ENCODE data around the gene SMIM15.

SMIM15 gene

DNA sequence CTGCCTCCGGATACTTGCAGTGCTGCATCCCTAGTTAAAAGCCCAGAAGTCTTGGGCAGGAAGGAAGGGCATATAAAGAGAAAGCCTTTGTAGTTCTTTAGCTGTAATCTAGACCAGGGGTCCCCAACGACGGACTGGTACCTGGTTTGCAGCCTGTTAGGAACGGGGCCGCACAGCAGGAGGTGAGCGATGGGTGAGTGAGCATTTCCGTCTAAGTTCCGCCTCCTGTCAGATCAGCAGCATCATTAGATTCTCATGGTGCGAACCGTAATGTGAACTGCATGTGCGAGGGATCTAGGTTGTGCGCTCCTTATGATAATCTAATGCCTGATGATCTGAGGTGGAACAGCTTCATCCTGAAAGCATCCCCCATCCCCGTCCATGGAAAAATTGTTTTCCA, 1.6 kb upstream of the SMIM15 start:
- DNase-seq (no peak), ATAC-seq (ENCODE audit: insufficient read depth, low read depth) (no peak)
- Histone ChIP-seq H3K27ac (ENCODE audit: low read length) (no peak overlapping the region), H3K4me1 (ENCODE audit: insufficient read depth, low read length) (peaks cover 20% of the 10 kb centered on the region), H3K79me2 (ENCODE audit: insufficient read depth, low read length) (peaks cover 20% of the 10 kb centered on the region), H3K9me3 (ENCODE audit: insufficient read depth, low read length, severe bottlenecking) (no peaks in the 10 kb centered on the region), H3K9ac (ENCODE audit: low read depth, low read length) (no peak overlapping the region), H3K27me3 (ENCODE audit: insufficient read depth, low read length, poor library complexity) (no peaks in the 10 kb centered on the region), H3K4me2 (ENCODE audit: insufficient read depth, low read length) (no peak overlapping the region), H3K4me3 (ENCODE audit: low read depth in 1 of 2, low read length in 2 of 2) (no peak overlapping the region), H2AFZ (ENCODE audit: low read depth, low read length) (no peak overlapping the region), H3K36me3 (ENCODE audit: insufficient read depth, low read length) (peaks cover 10% of the 10 kb centered on the region), H4K20me1 (ENCODE audit: insufficient read depth, low read length) (no peaks in the 10 kb centered on the region)
- TF ChIP-seq EZH2 (IDR thresholded peaks at IDR 0.05; ENCODE audit: borderline replicate concordance, low read depth, low read length, severe bottlenecking) = no peak
- TF ChIP-seq, protein P1, sequence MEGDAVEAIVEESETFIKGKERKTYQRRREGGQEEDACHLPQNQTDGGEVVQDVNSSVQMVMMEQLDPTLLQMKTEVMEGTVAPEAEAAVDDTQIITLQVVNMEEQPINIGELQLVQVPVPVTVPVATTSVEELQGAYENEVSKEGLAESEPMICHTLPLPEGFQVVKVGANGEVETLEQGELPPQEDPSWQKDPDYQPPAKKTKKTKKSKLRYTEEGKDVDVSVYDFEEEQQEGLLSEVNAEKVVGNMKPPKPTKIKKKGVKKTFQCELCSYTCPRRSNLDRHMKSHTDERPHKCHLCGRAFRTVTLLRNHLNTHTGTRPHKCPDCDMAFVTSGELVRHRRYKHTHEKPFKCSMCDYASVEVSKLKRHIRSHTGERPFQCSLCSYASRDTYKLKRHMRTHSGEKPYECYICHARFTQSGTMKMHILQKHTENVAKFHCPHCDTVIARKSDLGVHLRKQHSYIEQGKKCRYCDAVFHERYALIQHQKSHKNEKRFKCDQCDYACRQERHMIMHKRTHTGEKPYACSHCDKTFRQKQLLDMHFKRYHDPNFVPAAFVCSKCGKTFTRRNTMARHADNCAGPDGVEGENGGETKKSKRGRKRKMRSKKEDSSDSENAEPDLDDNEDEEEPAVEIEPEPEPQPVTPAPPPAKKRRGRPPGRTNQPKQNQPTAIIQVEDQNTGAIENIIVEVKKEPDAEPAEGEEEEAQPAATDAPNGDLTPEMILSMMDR (IDR thresholded peaks at IDR 0.05; ENCODE audit: borderline replicate concordance, extremely low read depth, low read length, poor library complexity, severe bottlenecking) = no peak

DNA sequence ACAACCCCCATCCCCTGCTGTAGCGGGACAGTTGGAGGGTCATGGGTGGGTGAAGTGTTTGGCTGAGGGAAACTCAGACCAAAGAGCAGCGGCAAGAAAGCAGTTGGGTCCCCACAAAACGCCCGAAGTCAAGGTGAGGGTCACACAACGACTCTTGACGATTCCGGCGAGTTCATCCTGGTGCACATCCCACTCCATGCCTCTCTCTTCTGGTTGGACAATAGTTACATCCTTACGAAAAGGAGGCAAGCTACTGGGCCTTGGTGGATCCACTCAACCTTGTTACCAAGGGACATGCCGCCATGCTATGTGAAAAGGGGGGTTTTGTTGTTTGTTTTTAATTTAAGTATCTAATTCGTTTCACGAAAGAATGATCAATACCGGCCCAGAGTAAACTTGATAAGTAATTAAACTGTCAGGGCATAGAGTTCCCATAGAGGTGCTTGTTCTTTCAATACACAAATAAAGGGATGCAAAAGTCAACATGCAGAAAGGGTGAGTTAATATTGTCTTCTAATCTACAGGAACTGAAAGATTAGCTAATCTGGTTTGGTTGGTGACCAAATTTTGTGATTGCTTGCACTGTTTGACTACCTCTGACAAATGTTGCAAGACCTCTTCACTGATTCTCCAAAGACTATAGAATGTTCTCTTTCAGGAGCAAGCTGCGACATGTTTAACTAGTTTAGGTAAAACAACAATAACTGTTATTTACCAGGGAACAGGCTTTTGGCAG, 732 bp upstream of the SMIM15 start:
- H3K27me3 ChIP-seq (ENCODE audit: insufficient read depth, low read length, poor library complexity) = no peaks in the 10 kb centered on the region
- peaks cover 10% of the 10 kb centered on the region for H3K36me3 ChIP-seq (ENCODE audit: insufficient read depth, low read length)
- peak overlapping the region; percentile 85 for H3K27ac ChIP-seq (ENCODE audit: low read length)
- peak overlapping the region; percentile 94 for H2AFZ ChIP-seq (ENCODE audit: low read depth, low read length)
- H3K4me2 ChIP-seq (ENCODE audit: insufficient read depth, low read length) = peak overlapping the region; percentile 63
- DNase-seq (no peak), ATAC-seq (ENCODE audit: insufficient read depth, low read depth) (no peak)
- peak overlapping the region; percentile 26 to 80; a peak in 2 of 4 replicates for H3K4me3 ChIP-seq (ENCODE audit: low read depth in 1 of 2, low read length in 2 of 2)
- H3K9ac ChIP-seq (ENCODE audit: low read depth, low read length) = peak overlapping the region; percentile 86
- H4K20me1 ChIP-seq (ENCODE audit: insufficient read depth, low read length) = no peaks in the 10 kb centered on the region
- peaks cover 20% of the 10 kb centered on the region for H3K4me1 ChIP-seq (ENCODE audit: insufficient read depth, low read length)
- H3K9me3 ChIP-seq (ENCODE audit: insufficient read depth, low read length, severe bottlenecking) = no peaks in the 10 kb centered on the region
- peaks cover 23% of the 10 kb centered on the region for H3K79me2 ChIP-seq (ENCODE audit: insufficient read depth, low read length)
- TF ChIP-seq, protein P1 (IDR thresholded peaks at IDR 0.05; ENCODE audit: borderline replicate concordance, extremely low read depth, low read length, poor library complexity, severe bottlenecking) = no peak
- TF ChIP-seq EZH2 (IDR thresholded peaks at IDR 0.05; ENCODE audit: borderline replicate concordance, low read depth, low read length, severe bottlenecking) = no peak

DNA sequence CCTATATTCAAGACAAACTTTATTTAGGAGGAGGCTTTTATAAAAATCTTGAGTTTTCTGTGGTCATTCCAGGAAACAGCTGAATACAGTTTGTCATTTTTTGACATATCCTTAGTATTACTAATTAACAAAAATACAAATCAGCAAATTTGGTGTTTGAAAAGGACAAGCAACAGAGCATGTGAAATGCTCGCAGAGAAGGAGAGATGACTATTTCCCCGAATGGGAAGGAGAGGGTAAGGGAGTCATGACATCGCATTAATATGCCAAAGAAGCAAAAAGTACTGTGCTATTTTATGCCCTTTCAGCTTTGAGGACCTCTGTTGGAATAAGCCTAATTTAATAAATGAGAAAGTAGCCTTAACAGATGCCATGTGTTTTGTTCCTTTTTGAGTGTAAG, 1.8 kb downstream of the SMIM15 start:
- Histone ChIP-seq H3K79me2 (ENCODE audit: insufficient read depth, low read length) (peaks cover 25% of the 10 kb centered on the region), H3K27me3 (ENCODE audit: insufficient read depth, low read length, poor library complexity) (no peaks in the 10 kb centered on the region), H4K20me1 (ENCODE audit: insufficient read depth, low read length) (no peaks in the 10 kb centered on the region), H3K36me3 (ENCODE audit: insufficient read depth, low read length) (peaks cover 10% of the 10 kb centered on the region), H3K4me2 (ENCODE audit: insufficient read depth, low read length) (peak overlapping the region; percentile 63; the same call in 1 of the 2 replicates), H3K9me3 (ENCODE audit: insufficient read depth, low read length, severe bottlenecking) (no peaks in the 10 kb centered on the region), H3K9ac (ENCODE audit: low read depth, low read length) (no peak overlapping the region), H3K27ac (ENCODE audit: low read length) (no peak overlapping the region), H3K4me1 (ENCODE audit: insufficient read depth, low read length) (peaks cover 20% of the 10 kb centered on the region), H3K4me3 (ENCODE audit: low read depth in 1 of 2, low read length in 2 of 2) (peak overlapping the region in 1 of 2 experiments; percentile 80; a peak in 1 of 4 replicates), H2AFZ (ENCODE audit: low read depth, low read length) (no peak overlapping the region)
- no peak for DNase-seq
- no peak for TF ChIP-seq EZH2 (IDR thresholded peaks at IDR 0.05; ENCODE audit: borderline replicate concordance, low read depth, low read length, severe bottlenecking)
- TF ChIP-seq, protein P1 (IDR thresholded peaks at IDR 0.05; ENCODE audit: borderline replicate concordance, extremely low read depth, low read length, poor library complexity, severe bottlenecking) = no peak
- no peak for ATAC-seq (ENCODE audit: insufficient read depth, low read depth)
